GM12878 (cell line): ENCODE measurements around the gene TRPM3. TPM values are rescaled to one million over a fixed set of nuclear protein-coding genes. Genes with fewer than 3 reads are reported as not detected.

ENCODE experiments used
- ATAC-seq: fragments of 200-7000 bp; cut with Tn5 transposase; 3 replicates; pipeline ENCODE4 v1.9.1; 2020; ENCODE audit warnings: mild to moderate bottlenecking, moderate library complexity
- BruUV-seq: library from RNA; stranded (reverse); fragments of 400-500 nt; replicated peaks from 2 replicates; lab custom pipeline; 2021; lab: Mats Ljungman, UMichigan
- CTCF ChIA-PET: fragments of 300-600 bp; sonication (Branson Sonifier 250); formaldehyde crosslinking; extraction: SDS; loops from one replicate; lab custom pipeline; 2021; ENCODE audit warnings: inconsistent platforms; lab: Yijun Ruan, JAX
- POLR2A ChIA-PET: fragments of 350-600 bp; formaldehyde crosslinking; extraction: SDS; loops from one replicate; lab custom pipeline; 2021; ENCODE audit warnings: inconsistent platforms; lab: Charles Lee
- RAD21 ChIA-PET: fragments of 300-600 bp; sonication (Branson Sonifier 250); formaldehyde crosslinking; loops from one replicate; lab custom pipeline; 2023; ENCODE audit warnings: antibody characterized with exemption; ENCODE audit not compliant: unreplicated experiment; lab: Charles Lee
- SMC1A ChIA-PET: fragments of 300-600 bp; sonication (Branson Sonifier 250); formaldehyde crosslinking; loops from one replicate; lab custom pipeline; 2023; ENCODE audit not compliant: unreplicated experiment, uncharacterized antibody; lab: Charles Lee
- DNase-seq: peaks from one replicate; pipeline ENCODE4 v3.0.0-alpha.2; 2011; ENCODE audit warnings: low read depth, low spot score
- FAIRE-seq: peaks from 3 replicates; lab custom pipeline; 2011; peaks lifted over from hg19 to GRCh38; lab: Jason Lieb, UNC
- H2AFZ ChIP-seq: 2 replicates; pipeline ENCODE4 v1.6.0; 2011; ENCODE audit warnings: low read depth, low read length, control low read depth; ENCODE audit not compliant: control insufficient read depth
- H3K27ac ChIP-seq: 2 replicates; pipeline ENCODE4 v1.5.1; 2011; ENCODE audit warnings: control low read depth; ENCODE audit not compliant: control insufficient read depth, insufficient read depth
- H3K27me3 ChIP-seq, 2 experiments: replicated peaks in 1 of 2; 2 replicates each; pipeline versions ENCODE4 v1.6.0 to v1.6.1; 2011; ENCODE audit warnings: low read length in 1 of 2; ENCODE audit not compliant: control insufficient read depth in 2 of 2, insufficient read depth in 2 of 2
- H3K36me3 ChIP-seq, 2 experiments: 2 replicates each; pipeline ENCODE4 v1.5.1; 2011; ENCODE audit warnings: low read length in 1 of 2; ENCODE audit not compliant: control insufficient read depth in 2 of 2, insufficient read depth in 2 of 2
- H3K4me1 ChIP-seq: 2 replicates; pipeline ENCODE4 v1.6.1; 2011; ENCODE audit warnings: mild to moderate bottlenecking, low read length, moderate library complexity, mixed read lengths; ENCODE audit not compliant: control insufficient read depth, insufficient read depth
- H3K4me2 ChIP-seq: 2 replicates; pipeline ENCODE4 v1.6.0; 2011; ENCODE audit warnings: control low read depth; ENCODE audit not compliant: control insufficient read depth, insufficient read depth
- H3K4me3 ChIP-seq: fragments of 200-600 bp; sonication (generic); 2 replicates; pipeline ENCODE4 v1.5.1; 2016
- H3K79me2 ChIP-seq: 2 replicates; pipeline ENCODE4 v1.6.0; 2011; ENCODE audit warnings: low read length; ENCODE audit not compliant: control insufficient read depth, insufficient read depth
- H3K9ac ChIP-seq: 2 replicates; pipeline ENCODE4 v1.8.0; 2011; ENCODE audit warnings: low read length, control low read depth, mixed read lengths; ENCODE audit not compliant: control insufficient read depth, insufficient read depth
- H3K9me3 ChIP-seq: replicated peaks from 3 replicates; pipeline ENCODE4 v1.5.1; 2011; ENCODE audit warnings: mild to moderate bottlenecking, low read length; ENCODE audit not compliant: control insufficient read depth, insufficient read depth
- H4K20me1 ChIP-seq: 2 replicates; pipeline ENCODE4 v1.6.0; 2011; ENCODE audit not compliant: control insufficient read depth, insufficient read depth
- IKZF2 ChIP-seq, 2 experiments: fragments of 450-650 bp; IDR thresholded peaks; 2 replicates each; pipeline ENCODE4 v1.6.1; 2017; ENCODE audit warnings: mild to moderate bottlenecking in 2 of 2, moderate library complexity in 2 of 2
- MTA3 ChIP-seq: IDR thresholded peaks from 2 replicates; pipeline ENCODE4 v1.6.1; 2012; ENCODE audit warnings: low read length, inconsistent platforms, borderline replicate concordance
- ZNF384 ChIP-seq: IDR thresholded peaks from 2 replicates; pipeline ENCODE4 v1.6.1; 2012; ENCODE audit warnings: low read depth, mild to moderate bottlenecking, low read length, improper control_type of control experiment, borderline replicate concordance
- WGBS: methylation state at CpG from one replicate; pipeline ENCODE4 v1.1.6; 2016; ENCODE audit warnings: low lambda C conversion rate; ENCODE audit not compliant: insufficient replicate concordance, insufficient coverage; ENCODE audit errors: missing lambda C conversion rate; 5-methylcytosine and 5-hydroxymethylcytosine counted together
- in situ Hi-C: fragments of 300-500 bp; cut with MboI; formaldehyde crosslinking; loops from 9 replicates; pipeline ENCODE4 v1.14.3; 2018; ENCODE audit warnings: mixed read lengths
- intact Hi-C: fragments of 100-400 bp; cut with micrococcal nuclease; formaldehyde crosslinking; loops from one replicate; pipeline ENCODE4 v1.14.2; 2022; ENCODE audit not compliant: unreplicated experiment
- polyA plus RNA-seq, 11 experiments: library from polyadenylated mRNA; depleted of rRNA in 4 of 11; unstranded in 6 of 11; stranded (reverse) in 5 of 11; fragments of >200 nt; fragmentation: Nextera tagmentation in 4 of 11; fragmentation: Illumina TruSeq in 1 of 11; extraction: Ambion mirVana in 4 of 11; extraction: Trizol in 1 of 11; gene quantifications; 1 replicate in 1 of 11; 2 replicates in 10 of 11; pipeline versions ENCODE4 v1.2.1 to v1.2.3, GENCODE V29; 2011 to 2016; ENCODE audit warnings: inconsistent platforms in 2 of 11, missing spikeins in 2 of 11, low read depth in 1 of 11
- total RNA-seq, 4 experiments: library from RNA; depleted of rRNA in 3 of 4; stranded (reverse); fragments of >200 nt in 3 of 4; fragmentation: Illumina TruSeq in 1 of 4; extraction: Trizol in 1 of 4; gene quantifications; 2 replicates each; pipeline versions ENCODE4 v1.2.1 to v1.2.3, GENCODE V29; 2013 to 2021
- TF ChIP-seq, protein P1 (sequence below): fragments of 450-650 bp; formaldehyde crosslinking; IDR thresholded peaks from 2 replicates; pipeline ENCODE4 v1.5.0; 2022; ENCODE audit warnings: mild to moderate bottlenecking, missing genetic modification characterization

The TRPM3 gene
- total and polyA plus RNA-seq, 10 of the 15 experiments (the other 5 are each of a cell fraction or from before 2014, with no cell fraction given), result not detected

DNA sequence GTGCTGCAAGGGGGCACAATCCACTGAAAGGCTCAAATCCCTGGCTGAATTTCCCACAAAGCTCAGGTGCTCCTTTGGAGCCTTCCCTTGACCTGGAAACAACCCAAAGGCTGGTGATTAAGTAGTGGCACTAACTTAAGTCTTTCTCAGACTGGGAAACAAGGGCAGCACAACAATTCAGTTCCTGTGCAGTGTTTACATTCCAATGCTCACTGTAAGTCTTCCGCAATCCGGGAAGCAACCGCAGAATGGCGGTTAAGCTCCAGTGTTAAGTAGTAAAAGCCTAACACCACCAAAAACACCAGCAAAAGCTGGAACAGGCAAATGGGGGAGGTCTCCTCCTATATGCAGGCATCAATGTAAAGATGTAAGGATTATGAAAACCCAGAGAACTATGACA, 117.2 kb downstream of the TRPM3 start:
- no peaks in the 10 kb centered on the region for H3K79me2 ChIP-seq
- WGBS, result 100% methylated on average over 4 of the region's 4 CpGs
- intact Hi-C loops, result no loop called here

More for the DNA sequence above, 117.2 kb downstream of the TRPM3 start:
- no TSS peak for BruUV-seq
- Histone ChIP-seq H2AFZ (no peak overlapping the region), H3K27me3 (no peaks in the 10 kb centered on the region), H3K9me3 (no peaks in the 10 kb centered on the region), H3K4me3 (no peak overlapping the region), H3K9ac (no peak overlapping the region), H3K4me1 (no peaks in the 10 kb centered on the region), H4K20me1 (no peaks in the 10 kb centered on the region), H3K27ac (no peak overlapping the region), H3K4me2 (no peak overlapping the region), H3K36me3 (no peaks in the 10 kb centered on the region)
- RAD21 ChIA-PET, result interaction anchor here (1.5 kb wide), 1 partner anchor 364 kb away, joined by 6 read pairs; no protein-coding TSS in a partner anchor
- in situ Hi-C loops, result loop anchor here (5.0 kb wide), 1 partner anchor 362 kb away; no protein-coding TSS in a partner anchor
- SMC1A ChIA-PET, result interaction anchor here (0.6 kb wide), 1 partner anchor 1684 kb away, joined by 3 read pairs; no protein-coding TSS in a partner anchor
- DNase-seq, result no peak
- POLR2A ChIA-PET, result no interaction called here
- no peak for ATAC-seq
- CTCF ChIA-PET, result interaction anchor here (0.6 to 5.4 kb wide), 4 partner anchors 14 to 364 kb away, joined by 3 to 57 read pairs (median 3); no protein-coding TSS in a partner anchor
- FAIRE-seq, result no peak
- TF ChIP-seq IKZF2 (IDR thresholded peaks at IDR 0.05) (no peak), MTA3 (no peak), ZNF384 (no peak)
- TF ChIP-seq, protein P1, sequence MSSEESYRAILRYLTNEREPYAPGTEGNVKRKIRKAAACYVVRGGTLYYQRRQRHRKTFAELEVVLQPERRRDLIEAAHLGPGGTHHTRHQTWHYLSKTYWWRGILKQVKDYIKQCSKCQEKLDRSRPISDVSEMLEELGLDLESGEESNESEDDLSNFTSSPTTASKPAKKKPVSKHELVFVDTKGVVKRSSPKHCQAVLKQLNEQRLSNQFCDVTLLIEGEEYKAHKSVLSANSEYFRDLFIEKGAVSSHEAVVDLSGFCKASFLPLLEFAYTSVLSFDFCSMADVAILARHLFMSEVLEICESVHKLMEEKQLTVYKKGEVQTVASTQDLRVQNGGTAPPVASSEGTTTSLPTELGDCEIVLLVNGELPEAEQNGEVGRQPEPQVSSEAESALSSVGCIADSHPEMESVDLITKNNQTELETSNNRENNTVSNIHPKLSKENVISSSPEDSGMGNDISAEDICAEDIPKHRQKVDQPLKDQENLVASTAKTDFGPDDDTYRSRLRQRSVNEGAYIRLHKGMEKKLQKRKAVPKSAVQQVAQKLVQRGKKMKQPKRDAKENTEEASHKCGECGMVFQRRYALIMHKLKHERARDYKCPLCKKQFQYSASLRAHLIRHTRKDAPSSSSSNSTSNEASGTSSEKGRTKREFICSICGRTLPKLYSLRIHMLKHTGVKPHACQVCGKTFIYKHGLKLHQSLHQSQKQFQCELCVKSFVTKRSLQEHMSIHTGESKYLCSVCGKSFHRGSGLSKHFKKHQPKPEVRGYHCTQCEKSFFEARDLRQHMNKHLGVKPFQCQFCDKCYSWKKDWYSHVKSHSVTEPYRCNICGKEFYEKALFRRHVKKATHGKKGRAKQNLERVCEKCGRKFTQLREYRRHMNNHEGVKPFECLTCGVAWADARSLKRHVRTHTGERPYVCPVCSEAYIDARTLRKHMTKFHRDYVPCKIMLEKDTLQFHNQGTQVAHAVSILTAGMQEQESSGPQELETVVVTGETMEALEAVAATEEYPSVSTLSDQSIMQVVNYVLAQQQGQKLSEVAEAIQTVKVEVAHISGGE (CRISPR knock-in tag), result no peak
